NB4 (cell line): ENCODE data around the gene TRIM31.
A peak's percentile ranks its signal among the peaks of the same experiment; 100 is the strongest.

Experiments
- DNase-seq: peaks from one replicate; pipeline ENCODE4 v3.0.0; 2010; ENCODE audit warnings: low read depth
- H3K4me3 ChIP-seq: one replicate; pipeline ENCODE4 v1.5.1; 2011; ENCODE audit warnings: mild to moderate bottlenecking, low read depth, low read length, moderate library complexity
- CTCF ChIP-seq: IDR thresholded peaks from one replicate; pipeline ENCODE4 v1.5.1; 2012; ENCODE audit warnings: low read depth, low read length
- MAX ChIP-seq: IDR thresholded peaks from 2 replicates; pipeline ENCODE4 v1.6.1; 2011; ENCODE audit warnings: low read depth, low read length
- MYC ChIP-seq: IDR thresholded peaks from 2 replicates; pipeline ENCODE4 v1.6.1; 2011; ENCODE audit warnings: low read depth, low read length
- POLR2A ChIP-seq: IDR thresholded peaks from 2 replicates; pipeline ENCODE4 v1.6.1; 2011; ENCODE audit warnings: mild to moderate bottlenecking; ENCODE audit not compliant: insufficient read length; ENCODE audit errors: extremely low read depth

Gene TRIM31

GRCh38 chr6:30062471-30063178 is 50.3 kb downstream of the TRIM31 start:
- peak overlapping the region; percentile 90 for H3K4me3 ChIP-seq
- TF ChIP-seq POLR2A (no peak), MYC (no peak), CTCF (no peak), MAX (no peak)
- no peak for DNase-seq

- TF ChIP-seq CTCF (no peak), MYC (0 out of 2 replicates have a peak, but pooled peaks have one; percentile 18)
- DNase-seq = peak; percentile 21
- peak overlapping the region; percentile 90 for H3K4me3 ChIP-seq
Observed at GRCh38 chr6:30061858-30062458, 50.9 kb downstream of the TRIM31 start.

- H3K4me3 ChIP-seq = peak within 1 kb of the TSS; percentile 90
- peak; percentile 98 for DNase-seq
- TF ChIP-seq POLR2A = peak; percentile 89
- peak; percentile 24 for TF ChIP-seq MAX
- TF ChIP-seq MYC = peak; percentile 74; the same call in 1 of the 2 replicates
- TF ChIP-seq CTCF = no peak
Observed at GRCh38 chr6:30061092-30061857, 51.6 kb downstream of the TRIM31 start, which contains the start of gene POLR1H. TSS of gene POLR1H (plus strand) at chr6:30061265. CDS start at chr6:30061525, 260 bp downstream.

- DNase-seq = peak; percentile 80
- peak overlapping the region; percentile 90 for H3K4me3 ChIP-seq
- TF ChIP-seq CTCF (no peak), MAX (peak; percentile 69)
Observed at GRCh38 chr6:30060606-30061091, 52.2 kb downstream of the TRIM31 start.

GRCh38 chr6:30055513-30055912 is 57.4 kb downstream of the TRIM31 start:
- TF ChIP-seq CTCF = no peak
- DNase-seq = no peak
- H3K4me3 ChIP-seq = no peak overlapping the region
